HepG2 (cell line): ENCODE data around the gene ZFPL1. TPM values are rescaled to one million over a fixed set of nuclear protein-coding genes. Genes with fewer than 3 reads are reported as not detected.

Experiments
- ADNP ChIP-seq: sonication (generic); formaldehyde crosslinking; IDR thresholded peaks from 2 replicates; pipeline ENCODE4 v1.4.0; 2020; ENCODE audit warnings: missing genetic modification reagents
- ATF1 ChIP-seq: IDR thresholded peaks from 2 replicates; pipeline ENCODE4 v1.6.1; 2016; ENCODE audit warnings: mild to moderate bottlenecking, control low read depth
- CHCHD3 ChIP-seq: sonication (generic); formaldehyde crosslinking; IDR thresholded peaks from 2 replicates; pipeline ENCODE4 v1.8.0; 2022; ENCODE audit warnings: mild to moderate bottlenecking, missing genetic modification reagents, moderate library complexity
- FOSL2 ChIP-seq: sonication (generic); formaldehyde crosslinking; IDR thresholded peaks from 2 replicates; pipeline ENCODE4 v1.4.0; 2020; ENCODE audit warnings: missing genetic modification reagents
- FOXP1 ChIP-seq, 2 experiments: fragments of 450-650 bp in 1 of 2; IDR thresholded peaks; 2 replicates each; pipeline ENCODE4 v1.6.1; 2017 to 2018; ENCODE audit warnings: antibody characterized with exemption in 1 of 2
- GFI1 ChIP-seq: sonication (generic); formaldehyde crosslinking; IDR thresholded peaks from 2 replicates; pipeline ENCODE4 v1.5.0; 2020; ENCODE audit warnings: missing genetic modification reagents, mild to moderate bottlenecking, borderline replicate concordance
- HDAC2 ChIP-seq: sonication (generic); formaldehyde crosslinking; IDR thresholded peaks from 2 replicates; pipeline ENCODE4 v1.4.0; 2020; ENCODE audit warnings: missing genetic modification reagents
- IKZF4 ChIP-seq: sonication (generic); formaldehyde crosslinking; IDR thresholded peaks from 2 replicates; pipeline ENCODE4 v1.5.1; 2020; ENCODE audit warnings: borderline replicate concordance, mild to moderate bottlenecking, low read depth, missing genetic modification reagents; ENCODE audit errors: not compliant biosample characterization
- LBX2 ChIP-seq: sonication (generic); formaldehyde crosslinking; IDR thresholded peaks from 2 replicates; pipeline ENCODE4 v1.5.0; 2020; ENCODE audit warnings: missing genetic modification reagents, mild to moderate bottlenecking, borderline replicate concordance
- MBNL3 ChIP-seq: fragments of 250-450 bp; sonication (Bioruptor Pico); conservative IDR thresholded peaks from 2 replicates; pipeline ENCODE4 v1.8.0; 2022; ENCODE audit warnings: mild to moderate bottlenecking, inconsistent platforms
- MTERF4 ChIP-seq: sonication (generic); formaldehyde crosslinking; IDR thresholded peaks from 2 replicates; pipeline ENCODE4 v1.8.0; 2023; ENCODE audit warnings: mild to moderate bottlenecking, missing genetic modification reagents
- RELA ChIP-seq: sonication (generic); formaldehyde crosslinking; IDR thresholded peaks from 2 replicates; pipeline ENCODE4 v1.4.0; 2020; ENCODE audit warnings: missing genetic modification reagents
- SALL1 ChIP-seq: sonication (generic); formaldehyde crosslinking; IDR thresholded peaks from 2 replicates; pipeline ENCODE4 v1.8.0; 2022; ENCODE audit warnings: mild to moderate bottlenecking, missing genetic modification reagents
- SMARCC2 ChIP-seq: fragments of 450-650 bp; IDR thresholded peaks from 2 replicates; pipeline ENCODE4 v1.6.1; 2017; ENCODE audit warnings: antibody characterized with exemption, mild to moderate bottlenecking
- SMYD3 ChIP-seq: sonication (generic); formaldehyde crosslinking; IDR thresholded peaks from 2 replicates; pipeline ENCODE4 v1.8.1; 2023; ENCODE audit warnings: mild to moderate bottlenecking, missing genetic modification reagents
- SOX13 ChIP-seq, 3 experiments: fragments of 450-650 bp in 1 of 3; sonication (generic) in 1 of 3; formaldehyde crosslinking in 1 of 3; IDR thresholded peaks in 2 of 3; conservative IDR thresholded peaks in 1 of 3; 2 replicates each; pipeline versions ENCODE4 v1.5.0 to v1.6.1; 2016 to 2020; ENCODE audit warnings: antibody characterized with exemption in 1 of 3, mild to moderate bottlenecking in 1 of 3, missing compliant biosample characterization in 1 of 3, missing genetic modification reagents in 1 of 3, moderate library complexity in 1 of 3
- SRSF1 ChIP-seq: fragments of 200-400 bp; formaldehyde crosslinking; optimal IDR thresholded peaks from 2 replicates; pipeline ENCODE3; 2017; ENCODE audit warnings: mild to moderate bottlenecking, low read depth, low read length, moderate library complexity
- TOPORS ChIP-seq: sonication (generic); formaldehyde crosslinking; IDR thresholded peaks from 2 replicates; pipeline ENCODE4 v1.8.0; 2023; ENCODE audit warnings: mild to moderate bottlenecking, missing genetic modification reagents
- ZBTB3 ChIP-seq: sonication (generic); formaldehyde crosslinking; IDR thresholded peaks from 2 replicates; pipeline ENCODE4 v1.4.0; 2020; ENCODE audit warnings: low read depth, mild to moderate bottlenecking, moderate library complexity, missing genetic modification reagents, borderline replicate concordance
- ZFYVE20 ChIP-seq: sonication (generic); formaldehyde crosslinking; IDR thresholded peaks from 2 replicates; pipeline ENCODE4 v1.8.0; 2023; ENCODE audit warnings: low read depth, mild to moderate bottlenecking, moderate library complexity, missing genetic modification reagents, borderline replicate concordance
- ZNF260 ChIP-seq: sonication (generic); formaldehyde crosslinking; IDR thresholded peaks from 2 replicates; pipeline ENCODE4 v1.4.0; 2020; ENCODE audit warnings: missing genetic modification reagents, low read depth, mild to moderate bottlenecking, borderline replicate concordance
- ZNF274 ChIP-seq: sonication (generic); formaldehyde crosslinking; IDR thresholded peaks from 2 replicates; pipeline ENCODE4 v1.5.1; 2020; ENCODE audit warnings: mild to moderate bottlenecking, missing genetic modification reagents
- ZNF431 ChIP-seq: sonication (generic); formaldehyde crosslinking; IDR thresholded peaks from 2 replicates; pipeline ENCODE4 v1.9.0; 2022; ENCODE audit warnings: missing genetic modification reagents, low read depth, mild to moderate bottlenecking, borderline replicate concordance
- ZNF44 ChIP-seq: sonication (generic); formaldehyde crosslinking; IDR thresholded peaks from 2 replicates; pipeline ENCODE4 v1.5.1; 2020; ENCODE audit warnings: mild to moderate bottlenecking, missing genetic modification reagents
- ZNF747 ChIP-seq: sonication (generic); formaldehyde crosslinking; IDR thresholded peaks from 2 replicates; pipeline ENCODE4 v1.8.1; 2023; ENCODE audit warnings: missing genetic modification reagents, mild to moderate bottlenecking, borderline replicate concordance
- ZNF780A ChIP-seq: sonication (generic); formaldehyde crosslinking; IDR thresholded peaks from 2 replicates; pipeline ENCODE4 v1.8.0; 2022; ENCODE audit warnings: mild to moderate bottlenecking, missing genetic modification reagents, moderate library complexity
- ZSCAN22 ChIP-seq: sonication (generic); formaldehyde crosslinking; IDR thresholded peaks from 2 replicates; pipeline ENCODE4 v1.4.0; 2020; ENCODE audit warnings: mild to moderate bottlenecking, missing genetic modification reagents
- polyA plus RNA-seq, 8 experiments: library from polyadenylated mRNA; depleted of rRNA in 3 of 8; stranded (reverse) in 7 of 8; unstranded in 1 of 8; fragments of >200 nt; fragmentation: Illumina TruSeq in 4 of 8; extraction: Trizol in 4 of 8; gene quantifications; 2 replicates each; pipeline versions ENCODE4 v1.2.1 to v1.2.3, GENCODE V29; 2011 to 2016; ENCODE audit warnings: low read depth in 4 of 8, missing spikeins in 1 of 8, mixed read lengths in 1 of 8; ENCODE audit not compliant: insufficient read depth in 1 of 8
- total RNA-seq, 5 experiments: library from RNA; depleted of rRNA; stranded (reverse); fragments of >200 nt; fragmentation: Illumina TruSeq; extraction: Trizol; gene quantifications; 2 replicates each; pipeline ENCODE4 v1.2.3, GENCODE V29; 2016; ENCODE audit warnings: low read depth in 1 of 5

The ZFPL1 gene
- total and polyA plus RNA-seq, 2 of the 13 experiments (the other 11 are each of a cell fraction or from before 2014, with no cell fraction given), result 32.2 to 56.0 TPM

- TF ChIP-seq SMARCC2 (no peak), ATF1 (CRISPR knock-in tag) (no peak), ZSCAN22 (no peak), RELA (CRISPR knock-in tag) (0 out of 2 replicates have a peak, but pooled peaks have one; percentile 42), MTERF4 (CRISPR knock-in tag) (no peak), LBX2 (no peak), FOXP1 (IDR thresholded peaks at IDR 0.05) (no peak), FOXP1 (CRISPR knock-in tag; IDR thresholded peaks at IDR 0.05) (no peak), ZNF44 (CRISPR knock-in tag) (peak; percentile 31; the same call in 1 of the 2 replicates), ZNF431 (no peak), ZNF747 (CRISPR knock-in tag) (no peak), SALL1 (peak; percentile 60; the same call in 1 of the 2 replicates), ZNF274 (CRISPR knock-in tag) (no peak; the same call in 1 of the 2 replicates), ZBTB3 (CRISPR knock-in tag) (no peak), CHCHD3 (CRISPR knock-in tag) (no peak), ZNF260 (no peak), GFI1 (CRISPR knock-in tag) (no peak), FOSL2 (CRISPR knock-in tag) (no peak), IKZF4 (CRISPR knock-in tag) (no peak), HDAC2 (peak; percentile 76; the same call in 1 of the 2 replicates), ZFYVE20 (CRISPR knock-in tag) (no peak), SMYD3 (CRISPR knock-in tag) (no peak), ZNF780A (CRISPR knock-in tag) (peak; percentile 52; the same call in 1 of the 2 replicates), TOPORS (no peak), ADNP (CRISPR knock-in tag) (peak; percentile 79), MBNL3 (no peak), SRSF1 (no peak), SOX13 (IDR thresholded peaks at IDR 0.05) (no peak), SOX13 (CRISPR knock-in tag; conservative IDR thresholded peaks at IDR 0.05 in 1 of 2, IDR thresholded peaks at IDR 0.05 in 1 of 2) (0 out of 4 replicates have a peak, but pooled peaks of 1 of the 2 experiments have one; percentile 6)
Observed at GRCh38 chr11:65112546-65113360, 28.7 kb downstream of the ZFPL1 start (continued).
